Neuronal stem cell (in vitro differentiated cells): Measurements from ENCODE around the gene TRAK1.

Source experiments
- DNase-seq: peaks from one replicate; pipeline ENCODE4 v3.0.0-alpha.2; 2013; ENCODE audit warnings: low spot score
- H2AFZ ChIP-seq: one replicate; pipeline ENCODE4 v1.6.1; 2013; ENCODE audit warnings: mild to moderate bottlenecking, low read length, inconsistent platforms
- H2AK5ac ChIP-seq: 2 replicates; pipeline ENCODE4 v1.6.1; 2013; ENCODE audit warnings: low read depth, mild to moderate bottlenecking, inconsistent platforms, low read length, moderate library complexity, mixed read lengths
- H2BK120ac ChIP-seq: 2 replicates; pipeline ENCODE4 v1.6.1; 2013; ENCODE audit warnings: low read depth, mild to moderate bottlenecking, inconsistent platforms, low read length, moderate library complexity, mixed read lengths
- H2BK12ac ChIP-seq: one replicate; pipeline ENCODE4 v1.6.1; 2013; ENCODE audit warnings: low read length, inconsistent platforms
- H2BK15ac ChIP-seq: 2 replicates; pipeline ENCODE4 v1.6.1; 2013; ENCODE audit warnings: mild to moderate bottlenecking, low read length, inconsistent platforms, mixed read lengths
- H2BK5ac ChIP-seq: one replicate; pipeline ENCODE4 v1.6.1; 2013; ENCODE audit warnings: inconsistent platforms, mild to moderate bottlenecking, low read length, moderate library complexity
- H3K14ac ChIP-seq: one replicate; pipeline ENCODE4 v1.6.1; 2013; ENCODE audit warnings: low read length, inconsistent platforms
- H3K18ac ChIP-seq: 2 replicates; pipeline ENCODE4 v1.6.1; 2013; ENCODE audit warnings: low read length, inconsistent platforms
- H3K23ac ChIP-seq: 2 replicates; pipeline ENCODE4 v1.6.1; 2013; ENCODE audit warnings: low read depth, mild to moderate bottlenecking, mixed read lengths, low read length, inconsistent platforms; ENCODE audit not compliant: poor library complexity
- H3K27ac ChIP-seq: replicated peaks from 3 replicates; pipeline ENCODE4 v1.5.1; 2013; ENCODE audit warnings: low read length, inconsistent platforms
- H3K27me3 ChIP-seq, 3 experiments: 2 replicates each; pipeline ENCODE4 v1.6.1; 2013; ENCODE audit warnings: low read length in 3 of 3, mild to moderate bottlenecking in 2 of 3, inconsistent platforms in 1 of 3, low read depth in 1 of 3, mixed read lengths in 1 of 3, moderate library complexity in 1 of 3; ENCODE audit not compliant: control insufficient read depth in 3 of 3, insufficient read depth in 3 of 3
- H3K36me3 ChIP-seq, 2 donors: replicated peaks in 1 of 2; 2 replicates each; pipeline ENCODE4 v1.6.1; 2013; ENCODE audit warnings: low read length in 2 of 2; ENCODE audit not compliant: control insufficient read depth in 2 of 2, insufficient read depth in 2 of 2
- H3K4ac ChIP-seq: 2 replicates; pipeline ENCODE4 v1.6.1; 2013; ENCODE audit warnings: inconsistent platforms, mild to moderate bottlenecking, low read length, moderate library complexity
- H3K4me1 ChIP-seq, 2 donors: 1 replicate in 1 of 2; 2 replicates in 1 of 2; pipeline ENCODE4 v1.6.1; 2013; ENCODE audit warnings: low read length in 2 of 2, low read depth in 1 of 2; ENCODE audit not compliant: control insufficient read depth in 2 of 2, insufficient read depth in 1 of 2
- H3K4me2 ChIP-seq: one replicate; pipeline ENCODE4 v1.6.1; 2013; ENCODE audit warnings: mild to moderate bottlenecking, low read length, inconsistent platforms; ENCODE audit not compliant: insufficient read depth, poor library complexity, severe bottlenecking
- H3K4me3 ChIP-seq, 2 donors: 2 replicates each; pipeline ENCODE4 v1.5.1; 2013; ENCODE audit warnings: low read length in 2 of 2, mild to moderate bottlenecking in 2 of 2, inconsistent platforms in 1 of 2, moderate library complexity in 1 of 2
- H3K79me1 ChIP-seq: one replicate; pipeline ENCODE4 v1.6.1; 2013; ENCODE audit warnings: low read depth, mild to moderate bottlenecking, inconsistent platforms, low read length, moderate library complexity
- H3K9ac ChIP-seq: one replicate; pipeline ENCODE4 v1.6.1; 2013; ENCODE audit warnings: mild to moderate bottlenecking, low read depth, low read length, inconsistent platforms; ENCODE audit not compliant: poor library complexity
- H3K9me3 ChIP-seq, 2 donors: replicated peaks in 1 of 2; 2 replicates each; pipeline versions ENCODE3 to v1.6.1; 2013; ENCODE audit warnings: low read length in 2 of 2, mild to moderate bottlenecking in 2 of 2, inconsistent platforms in 1 of 2, low read depth in 1 of 2, mixed read lengths in 1 of 2, moderate library complexity in 1 of 2; ENCODE audit not compliant: control insufficient read depth in 2 of 2, insufficient read depth in 1 of 2
- H4K8ac ChIP-seq: one replicate; pipeline ENCODE4 v1.6.1; 2013; ENCODE audit warnings: low read depth, mild to moderate bottlenecking, inconsistent platforms, low read length, moderate library complexity
- H4K91ac ChIP-seq: one replicate; pipeline ENCODE4 v1.6.1; 2013; ENCODE audit warnings: low read length, low read depth, mild to moderate bottlenecking, inconsistent platforms; ENCODE audit not compliant: poor library complexity
- WGBS, 2 donors: extraction: QIAGEN DNeasy Blood & Tissue Kit; methylation state at CpG; one replicate each; pipeline ENCODE4 v1.1.7; 2013; ENCODE audit warnings: missing lambda C conversion rate in 2 of 2, mixed read lengths in 1 of 2; ENCODE audit not compliant: insufficient read length in 2 of 2, insufficient replicate concordance in 1 of 2; ENCODE audit errors: extremely low coverage in 2 of 2; 5-methylcytosine and 5-hydroxymethylcytosine counted together

TRAK1 gene

GRCh38 chr3:42177068-42177800 lies 86.1 kb downstream of the TRAK1 start:
- no peak for DNase-seq
- H3K4me2 ChIP-seq: no peak overlapping the region
- no CpG with 5 or more reads among the region's 6 CpGs for WGBS, 2 donors

GRCh38 chr3:42177801-42178150 lies 86.6 kb downstream of the TRAK1 start:
- Histone ChIP-seq H3K4ac (no peak overlapping the region), H3K79me1 (peaks cover 1% of the 10 kb centered on the region), H2AK5ac (no peak overlapping the region), H2AFZ (no peak overlapping the region), H4K8ac (no peak overlapping the region), H4K91ac (no peak overlapping the region), H2BK12ac (no peak overlapping the region), H2BK5ac (no peak overlapping the region), H2BK15ac (no peak overlapping the region), H3K14ac (no peak overlapping the region), H3K27ac (no peak overlapping the region), H3K36me3 (peaks cover 0 to 13% of the 10 kb centered on the region in 2 donors), H3K4me2 (no peak overlapping the region), H3K9ac (no peak overlapping the region), H3K23ac (no peak overlapping the region), H3K18ac (no peak overlapping the region), H3K9me3 (no peaks in the 10 kb centered on the region), H3K4me1 (peaks cover 18 to 39% of the 10 kb centered on the region in 2 donors), H3K27me3 (no peaks in the 10 kb centered on the region), H2BK120ac (no peak overlapping the region), H3K4me3 (no peak overlapping the region)
- DNase-seq: no peak
- no CpG with 5 or more reads among the region's 9 CpGs for WGBS, 2 donors

More at GRCh38 chr3:42177068-42177800, 86.1 kb downstream of the TRAK1 start:
- H2BK15ac ChIP-seq: no peak overlapping the region
- H3K14ac ChIP-seq: no peak overlapping the region
- H3K27ac ChIP-seq: no peak overlapping the region
- no peak overlapping the region for H3K4ac ChIP-seq
- H4K91ac ChIP-seq: no peak overlapping the region
- no peak overlapping the region for H3K23ac ChIP-seq
- no peak overlapping the region for H2BK12ac ChIP-seq
- no peak overlapping the region for H2AFZ ChIP-seq
- no peak overlapping the region for H3K4me3 ChIP-seq
- H3K36me3 ChIP-seq: peaks cover 0 to 13% of the 10 kb centered on the region in 2 donors
- peaks cover 1% of the 10 kb centered on the region for H3K79me1 ChIP-seq
- H3K9ac ChIP-seq: no peak overlapping the region
- peaks cover 18 to 39% of the 10 kb centered on the region in 2 donors for H3K4me1 ChIP-seq
- H2BK5ac ChIP-seq: no peak overlapping the region
- no peak overlapping the region for H3K18ac ChIP-seq
- H3K27me3 ChIP-seq: no peaks in the 10 kb centered on the region
- no peak overlapping the region for H2BK120ac ChIP-seq
- H3K9me3 ChIP-seq: no peaks in the 10 kb centered on the region
- no peak overlapping the region for H2AK5ac ChIP-seq
- H4K8ac ChIP-seq: no peak overlapping the region

GRCh38 chr3:42179110-42179725 lies 88.1 kb downstream of the TRAK1 start:
- no peak overlapping the region for H3K9ac ChIP-seq
- H3K9me3 ChIP-seq: no peaks in the 10 kb centered on the region
- no peak overlapping the region for H3K18ac ChIP-seq
- no peaks in the 10 kb centered on the region for H3K27me3 ChIP-seq
- no peak overlapping the region for H2BK15ac ChIP-seq
- peaks cover 1% of the 10 kb centered on the region for H3K79me1 ChIP-seq
- H3K14ac ChIP-seq: no peak overlapping the region
- peak overlapping the region; percentile 46 for H3K4me2 ChIP-seq
- H2AK5ac ChIP-seq: no peak overlapping the region
- no CpG with 5 or more reads among the region's 7 CpGs for WGBS, 2 donors
- no peak overlapping the region for H3K4ac ChIP-seq
- H3K4me1 ChIP-seq: peaks cover 18 to 46% of the 10 kb centered on the region in 2 donors
- H4K8ac ChIP-seq: no peak overlapping the region
- no peak overlapping the region for H2BK120ac ChIP-seq
- H3K36me3 ChIP-seq: peaks cover 0 to 13% of the 10 kb centered on the region in 2 donors
- peak overlapping the region in 1 of 2 donors; percentile 60 for H3K4me3 ChIP-seq
- H2BK5ac ChIP-seq: no peak overlapping the region
- peak overlapping the region; percentile 67 for H3K27ac ChIP-seq
- H2AFZ ChIP-seq: no peak overlapping the region
- H3K23ac ChIP-seq: no peak overlapping the region
- peak; percentile 48 for DNase-seq
- H4K91ac ChIP-seq: no peak overlapping the region
- no peak overlapping the region for H2BK12ac ChIP-seq

- H3K27ac ChIP-seq: no peak overlapping the region
- no peak overlapping the region for H2AFZ ChIP-seq
- H3K14ac ChIP-seq: no peak overlapping the region
- H4K8ac ChIP-seq: no peak overlapping the region
- H3K4ac ChIP-seq: no peak overlapping the region
- no peaks in the 10 kb centered on the region for H3K27me3 ChIP-seq
- no CpG with 5 or more reads among the region's 8 CpGs for WGBS, 2 donors
- H3K18ac ChIP-seq: no peak overlapping the region
- no peak overlapping the region for H3K23ac ChIP-seq
- no peak overlapping the region for H3K4me3 ChIP-seq
- no peak overlapping the region for H3K4me2 ChIP-seq
- no peaks in the 10 kb centered on the region for H3K9me3 ChIP-seq
- H2AK5ac ChIP-seq: no peak overlapping the region
- peaks cover 1% of the 10 kb centered on the region for H3K79me1 ChIP-seq
- no peak for DNase-seq
- no peak overlapping the region for H4K91ac ChIP-seq
- no peak overlapping the region for H2BK12ac ChIP-seq
- peaks cover 2 to 27% of the 10 kb centered on the region in 2 donors for H3K36me3 ChIP-seq
- no peak overlapping the region for H2BK5ac ChIP-seq
- H2BK120ac ChIP-seq: no peak overlapping the region
- H2BK15ac ChIP-seq: no peak overlapping the region
- peaks cover 13 to 41% of the 10 kb centered on the region in 2 donors for H3K4me1 ChIP-seq
- no peak overlapping the region for H3K9ac ChIP-seq
Observed at GRCh38 chr3:42180901-42181300, 89.7 kb downstream of the TRAK1 start.
